SHP77 (cell line): ENCODE results near the gene EFEMP1.
"Not testable (repeated sequence)": the region's sequence is repeated elsewhere in the genome, so short reads cannot be mapped to it uniquely, and the experiment has no call there.

ENCODE experiments used
- DNase-seq, 2 experiments: peaks; one replicate each; lab custom pipeline; 2025; lab: John Stamatoyannopoulos, UW

EFEMP1 gene

GRCh38 chr2:55827855-55828254 lies 95.7 kb downstream of the EFEMP1 start:
- no peak for DNase-seq

GRCh38 chr2:55827428-55827827 lies 96.2 kb downstream of the EFEMP1 start:
- DNase-seq, result not testable (repeated sequence)

DNA sequence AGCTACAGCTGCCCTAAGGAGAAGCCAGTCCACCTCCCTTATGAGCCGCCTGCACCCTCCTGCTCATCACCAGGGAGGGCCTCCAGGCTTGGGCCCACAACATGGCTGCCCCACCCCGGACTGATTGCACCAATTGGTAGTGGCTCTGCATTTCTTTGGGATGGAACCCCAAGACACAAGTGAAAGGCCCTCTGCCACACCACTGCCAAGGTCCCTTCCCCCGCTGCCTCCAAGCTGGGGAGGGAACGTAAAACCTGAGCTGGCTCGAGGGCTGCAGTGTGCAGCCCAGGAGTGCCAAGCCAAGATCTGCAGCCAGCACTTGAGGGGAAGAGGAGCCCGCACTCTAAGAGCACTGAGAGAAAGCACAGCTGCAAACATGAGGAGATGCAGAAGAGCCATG lies 97.3 kb downstream of the EFEMP1 start:
- DNase-seq, result no peak

GRCh38 chr2:55824551-55825096 lies 99.0 kb downstream of the EFEMP1 start:
- no peak for DNase-seq
